ENCODE results near the gene PCDHA2. TPM values are rescaled to one million over a fixed set of nuclear protein-coding genes. Genes with fewer than 3 reads are reported as not detected.

PCDHA2 gene
- total and polyA plus RNA-seq, 2 of the 4 experiments (the other 2 are of a cell fraction), result not detected

GRCh38 chr5:140785905-140786686 is 8.6 kb upstream of the PCDHA2 start, which contains the start of gene PCDHA1:
PCDHA1 (plus strand) TSS chr5:140786140.
- Histone ChIP-seq H2BK120ac (ENCODE audit: low read depth, low read length) (no peak within 1 kb of the TSS), H3K4me2 (ENCODE audit: low read depth, low read length) (no peak within 1 kb of the TSS), H3K23ac (ENCODE audit: low read depth, low read length) (no peak within 1 kb of the TSS), H4K5ac (ENCODE audit: low read depth, low read length) (no peak within 1 kb of the TSS), H3K27me3 (ENCODE audit: control insufficient read depth, insufficient read depth, low read length) (no peaks in the 10 kb centered on the region), H3K36me3 (ENCODE audit: control insufficient read depth, insufficient read depth, low read length) (no peaks in the 10 kb centered on the region), H2AK9ac (replicated peaks; ENCODE audit: low read depth, low read length, poor library complexity) (no peak within 1 kb of the TSS), H3K79me1 (ENCODE audit: low read depth in 1 of 2, low read length in 2 of 2) (no peaks in the 10 kb centered on the region), H3K4ac (ENCODE audit: low read depth, low read length) (no peak within 1 kb of the TSS), H3K56ac (ENCODE audit: extremely low read depth, insufficient read depth, low read length) (no peak within 1 kb of the TSS), H2BK5ac (ENCODE audit: low read depth, low read length, poor library complexity, severe bottlenecking) (no peak within 1 kb of the TSS), H3K4me1 (ENCODE audit: control insufficient read depth, insufficient read depth, low read length) (no peaks in the 10 kb centered on the region), H4K20me1 (ENCODE audit: insufficient read depth, low read length) (no peaks in the 10 kb centered on the region), H2AFZ (replicated peaks; ENCODE audit: low read length, poor library complexity) (no peak within 1 kb of the TSS), H3K9ac (ENCODE audit: low read depth, low read length) (no peak within 1 kb of the TSS), H3K9me1 (ENCODE audit: insufficient read depth, low read length) (no peaks in the 10 kb centered on the region), H3K4me3 (ENCODE audit: insufficient read depth, low read depth, low read length) (no peak within 1 kb of the TSS), H2BK15ac (ENCODE audit: low read depth, low read length) (no peak within 1 kb of the TSS), H2AK5ac (ENCODE audit: low read depth, low read length) (no peak within 1 kb of the TSS), H3K27ac (ENCODE audit: insufficient read depth, low read length) (no peak within 1 kb of the TSS), H2BK20ac (ENCODE audit: low read depth, low read length) (no peak within 1 kb of the TSS), H3K14ac (replicated peaks; ENCODE audit: low read depth, low read length) (no peak within 1 kb of the TSS), H4K8ac (ENCODE audit: low read depth in 2 of 2, low read length in 2 of 2) (no peak within 1 kb of the TSS), H3K9me3 (ENCODE audit: control insufficient read depth, insufficient read depth, low read length) (peaks cover 35% of the 10 kb centered on the region), H3K18ac (ENCODE audit: low read depth, low read length) (no peak within 1 kb of the TSS), H4K91ac (ENCODE audit: insufficient read depth, low read depth, low read length) (no peak within 1 kb of the TSS)
- in situ Hi-C loops (cut with MboI; ENCODE audit: low sequenced_read_pairs), result no loop called here
- no TSS peak for BruUV-seq (replicated peaks)
- ChIA-PET POLR2A (ENCODE audit: unreplicated experiment) (no interaction called here), CTCF (no interaction called here)
- WGBS, 2 experiments (ENCODE audit: extremely low coverage in 2 of 2, insufficient read length in 1 of 2), result 21% methylated on average over 7 of the region's 29 CpGs; no CpG with 5 or more reads in 1 of the 2 experiments
- ATAC-seq (ENCODE audit: low read depth), result no peak
- TF ChIP-seq USF2 (IDR thresholded peaks at IDR 0.05; ENCODE audit: low read depth, low read length) (no peak), SMC3 (IDR thresholded peaks at IDR 0.05; ENCODE audit: low read depth, low read length) (no peak), BHLHE40 (IDR thresholded peaks at IDR 0.05; ENCODE audit: low read depth, low read length) (no peak), MAZ (IDR thresholded peaks at IDR 0.05; ENCODE audit: borderline replicate concordance, low read depth, low read length) (no peak), CHD1 (IDR thresholded peaks at IDR 0.05; ENCODE audit: low read depth, low read length) (no peak), ELK1 (IDR thresholded peaks at IDR 0.05; ENCODE audit: borderline replicate concordance, low read depth, low read length) (no peak), FOS (IDR thresholded peaks at IDR 0.05; ENCODE audit: low read depth, low read length) (no peak), RCOR1 (IDR thresholded peaks at IDR 0.05; ENCODE audit: insufficient replicate concordance, low read length) (no peak), POLR2A (IDR thresholded peaks at IDR 0.05; ENCODE audit: low read depth, low read length) (no peak), RFX5 (IDR thresholded peaks at IDR 0.05; ENCODE audit: low read depth, low read length) (no peak), MXI1 (IDR thresholded peaks at IDR 0.05; ENCODE audit: borderline replicate concordance, low read depth, low read length) (no peak), CEBPB (IDR thresholded peaks at IDR 0.05; ENCODE audit: low read depth, low read length) (no peak), RAD21 (IDR thresholded peaks at IDR 0.05; ENCODE audit: low read length) (no peak)
- dilution Hi-C loops (cut with HindIII; ENCODE audit: low sequenced_read_pairs, unreplicated experiment), result no loop called here
- intact Hi-C loops (cut with micrococcal nuclease), result no loop called here
- DNase-seq, result no peak

Data from IMR-90 (cell line).